ENCODE data around the gene GRK4.

GRK4 gene

GRCh38 chr4:3011456-3012220 is 48.3 kb downstream of the GRK4 start:
- Histone ChIP-seq H3K27ac (ENCODE audit: low read depth, low read length) (no peak overlapping the region), H3K9me3 (ENCODE audit: insufficient read depth, low read length) (no peaks in the 10 kb centered on the region), H3K4me3 (ENCODE audit: insufficient read depth, low read length, poor library complexity, severe bottlenecking) (no peak overlapping the region), H4K20me1 (ENCODE audit: low read depth, low read length) (no peaks in the 10 kb centered on the region), H3K36me3 (ENCODE audit: low read length) (no peaks in the 10 kb centered on the region), H3K9ac (ENCODE audit: low read length) (no peak overlapping the region), H2AFZ (ENCODE audit: low read depth, low read length, severe bottlenecking) (no peak overlapping the region), H3K9me2 (replicated peaks; ENCODE audit: insufficient read depth, low read length) (no peaks in the 10 kb centered on the region), H3K27me3 (ENCODE audit: low read length) (no peaks in the 10 kb centered on the region), H3K79me2 (ENCODE audit: insufficient read depth, low read length) (no peaks in the 10 kb centered on the region), H3F3A (ENCODE audit: insufficient read depth) (no peaks in the 10 kb centered on the region), H3K4me2 (ENCODE audit: low read depth, low read length, poor library complexity, severe bottlenecking) (no peak overlapping the region)
- no peak for TF ChIP-seq EZH2phosphoT487 (conservative IDR thresholded peaks at IDR 0.05; ENCODE audit: low read length)
- TF ChIP-seq, protein P1, sequence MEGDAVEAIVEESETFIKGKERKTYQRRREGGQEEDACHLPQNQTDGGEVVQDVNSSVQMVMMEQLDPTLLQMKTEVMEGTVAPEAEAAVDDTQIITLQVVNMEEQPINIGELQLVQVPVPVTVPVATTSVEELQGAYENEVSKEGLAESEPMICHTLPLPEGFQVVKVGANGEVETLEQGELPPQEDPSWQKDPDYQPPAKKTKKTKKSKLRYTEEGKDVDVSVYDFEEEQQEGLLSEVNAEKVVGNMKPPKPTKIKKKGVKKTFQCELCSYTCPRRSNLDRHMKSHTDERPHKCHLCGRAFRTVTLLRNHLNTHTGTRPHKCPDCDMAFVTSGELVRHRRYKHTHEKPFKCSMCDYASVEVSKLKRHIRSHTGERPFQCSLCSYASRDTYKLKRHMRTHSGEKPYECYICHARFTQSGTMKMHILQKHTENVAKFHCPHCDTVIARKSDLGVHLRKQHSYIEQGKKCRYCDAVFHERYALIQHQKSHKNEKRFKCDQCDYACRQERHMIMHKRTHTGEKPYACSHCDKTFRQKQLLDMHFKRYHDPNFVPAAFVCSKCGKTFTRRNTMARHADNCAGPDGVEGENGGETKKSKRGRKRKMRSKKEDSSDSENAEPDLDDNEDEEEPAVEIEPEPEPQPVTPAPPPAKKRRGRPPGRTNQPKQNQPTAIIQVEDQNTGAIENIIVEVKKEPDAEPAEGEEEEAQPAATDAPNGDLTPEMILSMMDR (IDR thresholded peaks at IDR 0.05; ENCODE audit: insufficient read depth, low read length, poor library complexity, severe bottlenecking), result no peak

- Histone ChIP-seq H3K9ac (ENCODE audit: low read length) (no peak overlapping the region), H3K9me3 (ENCODE audit: insufficient read depth, low read length) (no peaks in the 10 kb centered on the region), H3K27me3 (ENCODE audit: low read length) (no peaks in the 10 kb centered on the region), H3K4me3 (ENCODE audit: insufficient read depth, low read length, poor library complexity, severe bottlenecking) (no peak overlapping the region), H3K36me3 (ENCODE audit: low read length) (no peaks in the 10 kb centered on the region), H3F3A (ENCODE audit: insufficient read depth) (no peaks in the 10 kb centered on the region), H3K79me2 (ENCODE audit: insufficient read depth, low read length) (no peaks in the 10 kb centered on the region), H3K27ac (ENCODE audit: low read depth, low read length) (no peak overlapping the region), H3K9me2 (replicated peaks; ENCODE audit: insufficient read depth, low read length) (no peaks in the 10 kb centered on the region), H4K20me1 (ENCODE audit: low read depth, low read length) (no peaks in the 10 kb centered on the region), H3K4me2 (ENCODE audit: low read depth, low read length, poor library complexity, severe bottlenecking) (no peak overlapping the region), H2AFZ (ENCODE audit: low read depth, low read length, severe bottlenecking) (no peak overlapping the region)
- TF ChIP-seq, protein P1 (IDR thresholded peaks at IDR 0.05; ENCODE audit: insufficient read depth, low read length, poor library complexity, severe bottlenecking), result no peak
These were observed 50.0 kb downstream of the GRK4 start for GRCh38 chr4:3013323-3013722.

- H3K9me2 ChIP-seq (replicated peaks; ENCODE audit: insufficient read depth, low read length), result no peaks in the 10 kb centered on the region
- H3F3A ChIP-seq (ENCODE audit: insufficient read depth), result no peaks in the 10 kb centered on the region
- no peak overlapping the region for H2AFZ ChIP-seq (ENCODE audit: low read depth, low read length, severe bottlenecking)
- H3K4me3 ChIP-seq (ENCODE audit: insufficient read depth, low read length, poor library complexity, severe bottlenecking), result no peak overlapping the region
- no peaks in the 10 kb centered on the region for H3K79me2 ChIP-seq (ENCODE audit: insufficient read depth, low read length)
- H4K20me1 ChIP-seq (ENCODE audit: low read depth, low read length), result no peaks in the 10 kb centered on the region
- no peak overlapping the region for H3K27ac ChIP-seq (ENCODE audit: low read depth, low read length)
- H3K4me2 ChIP-seq (ENCODE audit: low read depth, low read length, poor library complexity, severe bottlenecking), result no peak overlapping the region
- no peaks in the 10 kb centered on the region for H3K27me3 ChIP-seq (ENCODE audit: low read length)
- no peak overlapping the region for H3K9ac ChIP-seq (ENCODE audit: low read length)
- H3K36me3 ChIP-seq (ENCODE audit: low read length), result no peaks in the 10 kb centered on the region
- no peaks in the 10 kb centered on the region for H3K9me3 ChIP-seq (ENCODE audit: insufficient read depth, low read length)
- TF ChIP-seq EZH2phosphoT487 (conservative IDR thresholded peaks at IDR 0.05; ENCODE audit: low read length), result no peak
- TF ChIP-seq, protein P1 (IDR thresholded peaks at IDR 0.05; ENCODE audit: insufficient read depth, low read length, poor library complexity, severe bottlenecking), result no peak
These were observed 50.5 kb downstream of the GRK4 start for GRCh38 chr4:3013839-3014350.
